ENCODE measurements around the gene EHF. TPM values are rescaled to one million over a fixed set of nuclear protein-coding genes. Genes with fewer than 3 reads are reported as not detected.

The EHF gene
- total and polyA plus RNA-seq, 2 of the 8 experiments (the other 6 are each of a cell fraction or from before 2014, with no cell fraction given) = not detected

DNA sequence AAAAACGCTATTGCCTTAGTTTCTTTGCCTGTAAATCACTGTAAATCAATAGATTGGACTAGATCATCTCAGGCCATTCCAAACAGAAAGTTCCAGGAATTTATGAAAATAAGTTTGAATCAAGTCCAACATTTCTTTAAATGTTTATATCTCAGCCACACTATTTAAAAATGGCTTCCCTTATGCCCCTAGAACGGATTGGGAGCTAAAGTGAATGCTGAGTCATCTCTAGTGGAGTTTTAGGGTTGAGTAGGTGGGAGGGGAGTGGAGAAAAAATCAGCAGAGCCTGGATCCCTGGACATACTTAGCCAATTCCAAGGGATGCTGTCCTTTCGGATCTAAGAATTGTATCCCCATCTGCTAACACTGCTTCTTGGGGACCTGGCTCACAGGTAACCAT is 48.6 kb downstream of the EHF start:
- FAIRE-seq (no peak), DNase-seq (ENCODE audit: low read depth in 1 of 2, low spot score in 2 of 2) (no peak)
- Histone ChIP-seq H3K56ac (replicated peaks; ENCODE audit: insufficient read length, low read depth, low read length) (no peak overlapping the region), H3K4me1 (replicated peaks in 1 of 4; ENCODE audit: control insufficient read depth in 3 of 4, insufficient read depth in 4 of 4, low read length in 3 of 4) (peaks cover 0 to 3% (median 0%) of the 10 kb centered on the region in 4 experiments; a peak in 2 of 7 replicates), H3K23me2 (ENCODE audit: low read depth, low read length) (no peaks in the 10 kb centered on the region; the same call in 1 of the 2 replicates), H3K9me3 (ENCODE audit: insufficient read depth in 2 of 2, low read depth in 1 of 2, low read length in 1 of 2) (no peaks in the 10 kb centered on the region), H3K4me3 (ENCODE audit: extremely low read depth in 1 of 4, insufficient read depth in 2 of 4, low read depth in 3 of 4, low read length in 4 of 4) (no peak overlapping the region), H3K23ac (ENCODE audit: insufficient read length) (no peak overlapping the region), H4K91ac (replicated peaks; ENCODE audit: insufficient read length, low read length) (no peak overlapping the region), H3K27me3 (replicated peaks in 1 of 4; ENCODE audit: control insufficient read depth in 3 of 4, extremely low read depth in 1 of 4, insufficient read depth in 3 of 4, low read length in 3 of 4) (no peaks in the 10 kb centered on the region), H3K14ac (ENCODE audit: insufficient read length) (no peak overlapping the region), H3K4ac (replicated peaks; ENCODE audit: insufficient read length, low read depth, low read length) (no peak overlapping the region), H2AK5ac (ENCODE audit: low read depth, low read length) (no peak overlapping the region), H2BK15ac (ENCODE audit: low read length) (no peak overlapping the region), H3K18ac (ENCODE audit: extremely low read depth, low read length) (no peak overlapping the region), H4K8ac (ENCODE audit: extremely low read depth, insufficient read depth, low read length) (no peak overlapping the region), H2BK120ac (replicated peaks; ENCODE audit: low read depth, low read length) (no peak overlapping the region), H2BK5ac (ENCODE audit: low read depth, low read length) (no peak overlapping the region), H3K27ac (ENCODE audit: low read depth, low read length) (no peak overlapping the region), H3K9ac (replicated peaks in 1 of 4; ENCODE audit: extremely low read depth in 1 of 4, low read depth in 3 of 4, low read length in 3 of 4) (no peak overlapping the region), H2BK20ac (ENCODE audit: low read length) (no peak overlapping the region), H4K5ac (ENCODE audit: insufficient read length, low read depth, low read length) (no peak overlapping the region), H3K4me2 (ENCODE audit: insufficient read depth in 1 of 2, low read depth in 2 of 2, low read length in 2 of 2) (no peak overlapping the region), H3K79me1 (ENCODE audit: low read depth, low read length) (no peaks in the 10 kb centered on the region), H2BK12ac (ENCODE audit: low read depth, low read length) (no peak overlapping the region), H3K36me3 (ENCODE audit: control insufficient read depth in 2 of 4, insufficient read depth in 4 of 4, low read length in 3 of 4) (no peaks in the 10 kb centered on the region), H4K20me1 (replicated peaks in 1 of 2; ENCODE audit: control insufficient read depth in 1 of 2, insufficient read depth in 2 of 2, low read length in 2 of 2) (no peaks in the 10 kb centered on the region), H3K79me2 (ENCODE audit: control insufficient read depth in 1 of 2, insufficient read depth in 2 of 2, low read length in 2 of 2) (no peaks in the 10 kb centered on the region), H2AFZ (ENCODE audit: low read length) (no peak overlapping the region)
- TF ChIP-seq SP4 (IDR thresholded peaks at IDR 0.05; ENCODE audit: low read length) = no peak
- ChIA-PET CTCF (ENCODE audit: partially characterized antibody) (interaction anchor here (0.6 to 1.3 kb wide), 2 partner anchors 8 to 186 kb away, joined by 3 read pairs; no protein-coding TSS in a partner anchor), POLR2A (ENCODE audit: partially characterized antibody) (no interaction called here)
- WGBS, 2 experiments (ENCODE audit: extremely low coverage in 1 of 2, insufficient coverage in 1 of 2, insufficient read length in 1 of 2, insufficient replicate concordance in 2 of 2, low coverage in 1 of 2, low lambda C conversion rate in 2 of 2, missing lambda C conversion rate in 1 of 2) = 83% methylated on average over 3 of the region's 3 CpGs; no CpG with 5 or more reads in 1 of the 2 experiments
